Heart left ventricle (tissue), 16 donors: Measurements from ENCODE around the gene PLB1. TPM values are rescaled to one million over a fixed set of nuclear protein-coding genes. Genes with fewer than 3 reads are reported as not detected.

Source experiments
- ATAC-seq, 4 donors: fragments of 200-7000 bp; cut with Tn5 transposase; one replicate each; pipeline ENCODE4 v1.9.1; 2020 to 2022; ENCODE audit warnings: moderate library complexity in 4 of 4, mild to moderate bottlenecking in 3 of 4, moderate number of reproducible peaks in 1 of 4
- DNase-seq, 5 donors: peaks; one replicate each; pipeline ENCODE4 v3.0.0-alpha.2; 2020
- H3K27ac ChIP-seq, 12 donors: fragments of 200-600 bp; sonication (generic) in 4 of 12; one replicate each; pipeline versions ENCODE4 v1.5.0 to v1.8.0; 2016 to 2022; ENCODE audit warnings: mild to moderate bottlenecking in 2 of 12
- H3K27me3 ChIP-seq, 9 donors: fragments of 200-600 bp; sonication (generic) in 2 of 9; one replicate each; pipeline versions ENCODE4 v1.5.1 to v1.8.0; 2016 to 2022; ENCODE audit warnings: mild to moderate bottlenecking in 3 of 9
- H3K36me3 ChIP-seq, 9 donors: fragments of 200-600 bp; sonication (generic) in 2 of 9; one replicate each; pipeline versions ENCODE4 v1.5.0 to v1.8.0; 2018 to 2022; ENCODE audit warnings: mild to moderate bottlenecking in 2 of 9
- H3K4me1 ChIP-seq, 12 donors: fragments of 200-600 bp; sonication (generic) in 4 of 12; one replicate each; pipeline versions ENCODE4 v1.5.0 to v1.8.0; 2016 to 2022; ENCODE audit warnings: mild to moderate bottlenecking in 3 of 12
- H3K4me3 ChIP-seq, 12 donors: fragments of 200-600 bp; sonication (generic) in 4 of 12; one replicate each; pipeline versions ENCODE4 v1.5.0 to v1.8.0; 2017 to 2022; ENCODE audit warnings: mild to moderate bottlenecking in 9 of 12, moderate library complexity in 4 of 12
- H3K9me3 ChIP-seq, 12 donors: fragments of 200-600 bp; sonication (generic) in 4 of 12; one replicate each; pipeline versions ENCODE4 v1.5.0 to v1.8.0; 2016 to 2022; ENCODE audit warnings: mild to moderate bottlenecking in 1 of 12
- POLR2A ChIP-seq, 2 donors: fragments of 450-650 bp; IDR thresholded peaks; one replicate each; pipeline ENCODE4 v1.6.1; 2017; ENCODE audit warnings: antibody characterized with exemption in 2 of 2, mild to moderate bottlenecking in 2 of 2, moderate library complexity in 2 of 2
- WGBS, 4 donors: extraction: QIAGEN DNeasy Blood & Tissue Kit in 2 of 4; methylation state at CpG; one replicate each; pipeline versions ENCODE4 v1.1.5 to v1.1.7; 2013 to 2018; 5-methylcytosine and 5-hydroxymethylcytosine counted together
- intact Hi-C, 10 donors: fragments of 100-400 bp; cut with DNase I; formaldehyde crosslinking; loops; one replicate each; pipeline versions ENCODE4 v1.11.1 to v1.14.2; 2022
- polyA plus RNA-seq, 2 donors: library from polyadenylated mRNA; stranded (reverse); fragments of 200-250 nt; gene quantifications; one replicate each; pipeline ENCODE4 v1.2.3, GENCODE V29; 2013
- total RNA-seq, 9 donors: library from RNA; depleted of rRNA in 2 of 9; stranded (reverse); fragments of >200 nt in 2 of 9; fragmentation: NEBNext Ultra II Directional in 3 of 9; extraction: Animal tissue kit (Norgen Biotek cat#: 25700) in 3 of 9; gene quantifications; one replicate each; pipeline versions ENCODE4 v1.1.0 to v1.2.4, GENCODE V29; 2016 to 2023
- TF ChIP-seq, protein P1 (sequence below), 12 donors: fragments of 200-600 bp; sonication (generic) in 4 of 12; IDR thresholded peaks; one replicate each; pipeline versions ENCODE4 v1.5.0 to v1.8.0; 2018 to 2022; ENCODE audit warnings: antibody characterized with exemption in 12 of 12, mild to moderate bottlenecking in 5 of 12
- donor health status: ischemic (EF 13 %, LVEDD 7.1; RV severe dilation, severe dysfunction).
- donor health status: healthy with polysubstance abuse.
- donor health status: DM: no; HTN: yes; CAD: no.
- donor health status: DM: no; HTN: no; CAD: no.
- donor health status: ischemic (EF 25% LVEDD 6.9; RV normal size, moderate dysfunction).
- donor health status: ischemic (EF 25% LVEDD 5.7; RV mildly dilated, moderate dysfunction).
- donor health status: healthy.
- donor health status: DM: yes; HTN: yes; CAD: no.
- donor health status: ischemic (EF 35%, LVEDD 5.7; RV mildly dilated, moderate dysfunction).
- donor health status: nonischemic (EF 11% LVEDD 7.7; RV severe dilation, severe dysfunction).
- donor health status: DM: yes; HTN: yes; CAD: no.
- donor health status: PGD.
- donor health status: ischemic (EF 29% LVEDD 5.4; RV normal size, mild dysfunction).
- donor health status: nonischemic (EF 23%, LVEDD 6.1; RV moderate dilation, normal function).

PLB1 gene
- total and polyA plus RNA-seq, 11 donors: 0.35 to 5.5 (median 1.3) TPM

DNA sequence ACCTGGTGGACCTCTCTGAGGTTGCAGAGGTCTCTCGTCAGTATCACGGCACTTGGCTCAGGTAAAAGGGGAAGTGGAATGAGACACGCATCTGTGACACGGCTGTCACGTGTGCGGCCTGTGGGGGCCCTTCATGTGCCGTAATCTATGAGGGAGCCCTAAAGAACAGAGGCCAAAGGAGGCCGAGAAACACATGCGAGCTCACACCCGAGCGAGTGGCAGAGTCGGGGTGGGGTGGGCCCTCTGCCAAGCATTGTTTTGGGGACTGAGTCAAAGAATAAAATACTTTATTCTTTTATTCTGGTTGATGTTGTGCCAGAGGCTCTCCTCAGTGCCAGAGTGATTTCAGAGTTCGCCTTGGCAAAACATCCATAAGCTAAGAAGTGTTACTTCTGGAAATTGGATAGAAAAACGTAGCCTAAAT is 43.3 kb downstream of the PLB1 start:
- Histone ChIP-seq H3K4me1 (peaks cover 0 to 3% (median 0%) of the 10 kb centered on the region in 12 donors), H3K36me3 (no peaks in the 10 kb centered on the region), H3K27ac (no peak overlapping the region), H3K9me3 (no peaks in the 10 kb centered on the region), H3K4me3 (no peak overlapping the region), H3K27me3 (no peaks in the 10 kb centered on the region)
- DNase-seq: peak in 2 of 5 donors; percentile 29 to 46
- intact Hi-C loops: no loop called here
- WGBS, 4 donors: 59 to 72% (median 71%) methylated on average over 13 to 14 of the region's 14 CpGs
- TF ChIP-seq, protein P1, sequence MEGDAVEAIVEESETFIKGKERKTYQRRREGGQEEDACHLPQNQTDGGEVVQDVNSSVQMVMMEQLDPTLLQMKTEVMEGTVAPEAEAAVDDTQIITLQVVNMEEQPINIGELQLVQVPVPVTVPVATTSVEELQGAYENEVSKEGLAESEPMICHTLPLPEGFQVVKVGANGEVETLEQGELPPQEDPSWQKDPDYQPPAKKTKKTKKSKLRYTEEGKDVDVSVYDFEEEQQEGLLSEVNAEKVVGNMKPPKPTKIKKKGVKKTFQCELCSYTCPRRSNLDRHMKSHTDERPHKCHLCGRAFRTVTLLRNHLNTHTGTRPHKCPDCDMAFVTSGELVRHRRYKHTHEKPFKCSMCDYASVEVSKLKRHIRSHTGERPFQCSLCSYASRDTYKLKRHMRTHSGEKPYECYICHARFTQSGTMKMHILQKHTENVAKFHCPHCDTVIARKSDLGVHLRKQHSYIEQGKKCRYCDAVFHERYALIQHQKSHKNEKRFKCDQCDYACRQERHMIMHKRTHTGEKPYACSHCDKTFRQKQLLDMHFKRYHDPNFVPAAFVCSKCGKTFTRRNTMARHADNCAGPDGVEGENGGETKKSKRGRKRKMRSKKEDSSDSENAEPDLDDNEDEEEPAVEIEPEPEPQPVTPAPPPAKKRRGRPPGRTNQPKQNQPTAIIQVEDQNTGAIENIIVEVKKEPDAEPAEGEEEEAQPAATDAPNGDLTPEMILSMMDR (IDR thresholded peaks at IDR 0.05): no peak
- ATAC-seq: peak in 1 of 4 donors; percentile 34

DNA sequence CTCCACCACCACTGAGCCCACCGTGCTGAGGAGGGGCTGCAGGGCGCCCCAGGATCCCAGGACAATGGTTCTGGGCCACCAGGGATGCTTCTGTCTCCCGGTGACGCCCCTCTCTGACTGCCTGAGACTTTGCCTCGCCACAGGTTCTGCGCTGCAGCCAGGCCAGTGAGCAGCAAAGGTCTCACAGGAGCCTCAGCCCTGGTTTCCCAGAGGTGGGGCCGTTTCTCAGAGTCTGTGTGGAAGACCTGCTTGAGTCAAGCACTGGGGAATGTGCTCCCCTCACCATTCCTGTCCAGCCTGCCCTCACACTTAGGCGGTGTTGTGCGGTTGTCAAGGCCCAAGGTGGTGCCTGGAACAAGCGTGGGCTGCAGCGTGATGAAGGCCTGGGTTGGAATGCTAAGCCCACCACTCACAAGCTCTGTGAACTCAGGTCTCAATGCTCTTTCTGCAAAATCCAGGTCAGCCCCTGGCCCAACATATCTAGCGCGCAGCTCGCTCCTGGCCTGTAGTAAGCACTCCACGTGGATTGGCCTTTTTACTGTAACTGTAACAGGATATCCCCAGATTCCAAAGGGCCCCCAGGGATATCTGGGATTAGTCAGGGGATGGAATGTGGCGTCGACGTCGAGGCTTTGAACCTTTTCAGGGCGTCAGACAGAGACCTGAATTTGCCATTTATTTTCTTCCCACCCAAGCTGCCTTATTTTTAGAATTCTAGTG is 47.6 kb downstream of the PLB1 start:
- intact Hi-C loops: no loop called here
- DNase-seq: no peak
- Histone ChIP-seq H3K4me3 (no peak overlapping the region), H3K27me3 (no peaks in the 10 kb centered on the region), H3K9me3 (no peaks in the 10 kb centered on the region), H3K4me1 (peaks cover 0 to 16% (median 0%) of the 10 kb centered on the region in 12 donors), H3K36me3 (no peaks in the 10 kb centered on the region), H3K27ac (no peak overlapping the region)
- no peak for ATAC-seq
- TF ChIP-seq, protein P1 (IDR thresholded peaks at IDR 0.05): no peak
- no peak for TF ChIP-seq POLR2A (IDR thresholded peaks at IDR 0.05)
- 64 to 78% (median 68%) methylated on average over 14 to 20 of the region's 20 CpGs for WGBS, 4 donors

DNA sequence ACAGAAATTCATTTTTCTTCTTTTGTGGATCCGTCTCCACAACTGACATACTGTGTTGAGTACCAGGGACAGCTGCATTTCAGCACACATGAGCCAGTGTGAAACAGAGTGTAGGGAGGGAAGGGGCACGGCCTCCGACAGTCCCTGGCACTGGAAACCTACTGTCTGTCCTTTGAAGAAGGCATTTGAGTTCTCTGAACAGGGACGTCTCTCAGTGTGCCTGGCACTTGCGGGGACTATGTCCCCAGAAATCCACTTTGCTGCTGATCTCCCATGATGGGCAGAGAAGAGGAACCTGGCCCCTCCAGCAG is 48.1 kb downstream of the PLB1 start:
- H3K36me3 ChIP-seq: no peaks in the 10 kb centered on the region
- H3K4me1 ChIP-seq: peaks cover 0 to 16% (median 0%) of the 10 kb centered on the region in 12 donors
- no peaks in the 10 kb centered on the region for H3K27me3 ChIP-seq
- ATAC-seq: no peak
- H3K9me3 ChIP-seq: no peaks in the 10 kb centered on the region
- intact Hi-C loops: no loop called here
- TF ChIP-seq POLR2A (IDR thresholded peaks at IDR 0.05): no peak
- TF ChIP-seq, protein P1 (IDR thresholded peaks at IDR 0.05): no peak
- no peak overlapping the region for H3K27ac ChIP-seq
- H3K4me3 ChIP-seq: no peak overlapping the region
- DNase-seq: no peak
- 69 to 74% (median 73%) methylated on average over 5 of the region's 5 CpGs for WGBS, 4 donors

DNA sequence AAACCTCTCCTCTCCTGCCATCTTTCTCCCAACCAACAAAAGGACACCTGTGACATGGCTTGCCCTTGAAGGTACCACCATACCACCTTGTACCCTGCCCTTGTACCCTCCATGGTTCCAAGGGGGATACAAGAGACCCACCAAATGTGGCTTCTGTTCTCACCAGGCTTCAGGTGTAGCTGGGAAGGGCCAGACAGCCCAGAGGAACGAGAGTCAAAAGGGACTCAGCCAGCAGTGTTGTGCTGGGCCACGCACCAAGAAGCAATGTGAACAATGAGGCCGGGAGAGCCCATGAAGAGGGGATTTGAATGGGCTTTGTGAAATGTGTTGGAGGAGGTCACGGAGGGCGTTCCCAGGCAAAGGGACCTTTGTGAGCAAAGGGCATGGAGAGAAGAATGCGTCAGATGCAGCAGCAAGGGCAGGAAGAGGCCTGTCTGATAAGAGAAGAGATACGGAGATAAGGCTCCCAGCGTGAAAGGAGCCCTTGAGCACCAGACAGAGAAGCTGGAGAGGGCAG is 48.6 kb downstream of the PLB1 start:
- DNase-seq (no peak), ATAC-seq (peak in 2 of 4 donors; percentile 19 to 26)
- no peaks in the 10 kb centered on the region for H3K36me3 ChIP-seq
- 49 to 62% (median 56%) methylated on average over 8 of the region's 8 CpGs for WGBS, 4 donors
- peaks cover 0 to 16% (median 0%) of the 10 kb centered on the region in 12 donors for H3K4me1 ChIP-seq
- H3K9me3 ChIP-seq: no peaks in the 10 kb centered on the region
- H3K27ac ChIP-seq: no peak overlapping the region
- no peak for TF ChIP-seq POLR2A (IDR thresholded peaks at IDR 0.05)
- TF ChIP-seq, protein P1 (IDR thresholded peaks at IDR 0.05): no peak
- intact Hi-C loops: no loop called here
- H3K4me3 ChIP-seq: no peak overlapping the region
- no peaks in the 10 kb centered on the region for H3K27me3 ChIP-seq
